Endothelial cell of umbilical vein (primary cell): ENCODE results near the gene FNDC8. TPM values are rescaled to one million over a fixed set of nuclear protein-coding genes. Genes with fewer than 3 reads are reported as not detected.

Source experiments
- BruUV-seq: library from RNA; stranded (reverse); fragments of 400-500 nt; replicated peaks from 2 replicates; lab custom pipeline; 2021; lab: Mats Ljungman, UMichigan
- CTCF ChIA-PET: fragments of 300-600, 350-600 bp; sonication (Branson Sonifier 250); formaldehyde crosslinking; loops from one replicate; lab custom pipeline; 2021; ENCODE audit warnings: antibody characterized with exemption, inconsistent platforms; lab: Charles Lee
- POLR2A ChIA-PET: fragments of 300-600, 350-600 bp; sonication (Branson Sonifier 250); formaldehyde crosslinking; loops from one replicate; lab custom pipeline; 2021; ENCODE audit warnings: antibody characterized with exemption, inconsistent platforms; lab: Charles Lee
- DNase-seq: peaks from one replicate; pipeline ENCODE4 v3.0.0-alpha.2; 2011; ENCODE audit warnings: low read depth, low spot score
- FAIRE-seq: peaks from 2 replicates; lab custom pipeline; 2011; peaks lifted over from hg19 to GRCh38; lab: Jason Lieb, UNC
- H2AFZ ChIP-seq: 2 replicates; pipeline ENCODE4 v1.6.0; 2012; ENCODE audit warnings: low read depth, low read length, control low read depth, inconsistent platforms
- H3K27ac ChIP-seq: 2 replicates; pipeline ENCODE4 v1.5.1; 2011; ENCODE audit warnings: low read depth, mild to moderate bottlenecking, control low read depth, low read length, moderate library complexity; ENCODE audit not compliant: insufficient read depth
- H3K27me3 ChIP-seq, 2 experiments: 2 replicates each; pipeline versions ENCODE4 v1.6.0 to v1.6.1; 2011; ENCODE audit warnings: low read length in 2 of 2, mixed read lengths in 1 of 2; ENCODE audit not compliant: control insufficient read depth in 2 of 2, insufficient read depth in 2 of 2
- H3K36me3 ChIP-seq, 2 experiments: 2 replicates in 1 of 2; 3 replicates in 1 of 2; pipeline ENCODE4 v1.5.1; 2011; ENCODE audit warnings: low read length in 2 of 2, mild to moderate bottlenecking in 1 of 2, moderate library complexity in 1 of 2; ENCODE audit not compliant: control insufficient read depth in 2 of 2, insufficient read depth in 2 of 2; ENCODE audit errors: extremely low read depth in 1 of 2
- H3K4me1 ChIP-seq: 3 replicates; pipeline ENCODE4 v1.5.1; 2011; ENCODE audit warnings: mild to moderate bottlenecking, low read length; ENCODE audit not compliant: control insufficient read depth, insufficient read depth; ENCODE audit errors: extremely low read depth
- H3K4me2 ChIP-seq: 2 replicates; pipeline ENCODE4 v1.6.1; 2011; ENCODE audit warnings: low read length, control low read depth, mixed read lengths; ENCODE audit not compliant: insufficient read depth
- H3K4me3 ChIP-seq, 3 experiments: fragments of 200-600 bp in 1 of 3; sonication (generic), shearing (Covaris generic) in 1 of 3; replicated peaks in 1 of 3; 2 replicates each; pipeline ENCODE4 v1.5.1; 2011 to 2016; ENCODE audit warnings: control low read depth in 3 of 3, low read length in 3 of 3, mild to moderate bottlenecking in 2 of 3, inconsistent platforms in 1 of 3, low read depth in 1 of 3, moderate library complexity in 1 of 3; ENCODE audit not compliant: insufficient read depth in 1 of 3
- H3K79me2 ChIP-seq: 2 replicates; pipeline ENCODE4 v1.6.0; 2012; ENCODE audit warnings: low read length, inconsistent platforms; ENCODE audit not compliant: control insufficient read depth, insufficient read depth
- H3K9ac ChIP-seq: replicated peaks from 2 replicates; pipeline ENCODE3; 2011; ENCODE audit warnings: low read length, control low read depth; ENCODE audit not compliant: insufficient read depth; ENCODE audit errors: extremely low read depth
- H3K9me1 ChIP-seq: replicated peaks from 3 replicates; pipeline ENCODE4 v1.6.0; 2011; ENCODE audit warnings: mild to moderate bottlenecking, low read length; ENCODE audit not compliant: control insufficient read depth, insufficient read depth; ENCODE audit errors: extremely low read depth
- H3K9me3 ChIP-seq: replicated peaks from 2 replicates; pipeline ENCODE4 v1.5.1; 2012; ENCODE audit warnings: low read length, inconsistent platforms; ENCODE audit not compliant: control insufficient read depth, insufficient read depth
- H4K20me1 ChIP-seq: replicated peaks from 2 replicates; pipeline ENCODE3; 2011; ENCODE audit warnings: mild to moderate bottlenecking, low read length; ENCODE audit not compliant: control insufficient read depth, insufficient read depth; ENCODE audit errors: extremely low read depth
- CTCF ChIP-seq, 2 donors: IDR thresholded peaks; 1 replicate in 1 of 2; 2 replicates in 1 of 2; pipeline ENCODE4 v1.5.1; 2011; ENCODE audit warnings: low read length in 2 of 2, mild to moderate bottlenecking in 2 of 2, moderate library complexity in 2 of 2, control low read depth in 1 of 2, inconsistent platforms in 1 of 2, low read depth in 1 of 2; ENCODE audit not compliant: insufficient read depth in 1 of 2; ENCODE audit errors: extremely low read depth in 1 of 2
- EZH2 ChIP-seq: IDR thresholded peaks from 2 replicates; pipeline ENCODE4 v1.6.1; 2012; ENCODE audit warnings: borderline replicate concordance, low read depth, mild to moderate bottlenecking, moderate library complexity, low read length, inconsistent platforms; ENCODE audit not compliant: severe bottlenecking
- FOS ChIP-seq: IDR thresholded peaks from 2 replicates; pipeline ENCODE4 v1.6.1; 2011; ENCODE audit warnings: mild to moderate bottlenecking, low read length, moderate library complexity, borderline replicate concordance; ENCODE audit not compliant: insufficient read depth
- GATA2 ChIP-seq: IDR thresholded peaks from 2 replicates; pipeline ENCODE4 v1.7.0; 2011; ENCODE audit warnings: low read depth, mild to moderate bottlenecking, moderate library complexity, mixed read lengths, low read length; ENCODE audit not compliant: insufficient read length, insufficient read depth
- JUN ChIP-seq: IDR thresholded peaks from 2 replicates; pipeline ENCODE4 v1.6.1; 2011; ENCODE audit warnings: borderline replicate concordance, low read depth; ENCODE audit not compliant: insufficient read length, insufficient read depth
- MYC ChIP-seq: IDR thresholded peaks from one replicate; pipeline ENCODE4 v1.6.1; 2011; ENCODE audit warnings: mild to moderate bottlenecking, low read depth, low read length
- POLR2A ChIP-seq: IDR thresholded peaks from 2 replicates; pipeline ENCODE4 v1.6.1; 2012; ENCODE audit warnings: low read depth, mild to moderate bottlenecking, control low read depth, low read length
- POLR2AphosphoS5 ChIP-seq: IDR thresholded peaks from 2 replicates; pipeline ENCODE4 v1.6.1; 2012; ENCODE audit warnings: low read depth, mild to moderate bottlenecking, control low read depth, low read length, moderate library complexity; ENCODE audit not compliant: insufficient read depth
- dilution Hi-C: fragments of 300-500 bp; cut with MboI; formaldehyde crosslinking; loops from one replicate; pipeline ENCODE4 v1.15.0; 2019; ENCODE audit warnings: low sequenced_read_pairs; ENCODE audit not compliant: extremely low pct_ligation_motif_present
- intact Hi-C: fragments of 100-400 bp; cut with micrococcal nuclease; formaldehyde crosslinking; loops from one replicate; pipeline ENCODE4 v1.10.0; 2022
- polyA plus RNA-seq, 4 experiments: library from polyadenylated mRNA; depleted of rRNA in 3 of 4; stranded (reverse) in 3 of 4; unstranded in 1 of 4; fragments of >200 nt; gene quantifications; 2 replicates each; pipeline versions ENCODE4 v1.2.1 to v1.2.3, GENCODE V29; 2011 to 2012; ENCODE audit warnings: missing spikeins in 1 of 4
- total RNA-seq: library from RNA; stranded (reverse); gene quantifications from 2 replicates; pipeline ENCODE4 v1.2.3, GENCODE V29; 2021
- TF ChIP-seq, protein P1 (sequence below): IDR thresholded peaks from 2 replicates; pipeline ENCODE4 v1.6.1; 2011; ENCODE audit not compliant: insufficient read depth, insufficient read length

The FNDC8 gene
- total and polyA plus RNA-seq, 2 donors (not counting 3 experiments of a cell fraction or from before 2014, with no cell fraction given): not detected

DNA sequence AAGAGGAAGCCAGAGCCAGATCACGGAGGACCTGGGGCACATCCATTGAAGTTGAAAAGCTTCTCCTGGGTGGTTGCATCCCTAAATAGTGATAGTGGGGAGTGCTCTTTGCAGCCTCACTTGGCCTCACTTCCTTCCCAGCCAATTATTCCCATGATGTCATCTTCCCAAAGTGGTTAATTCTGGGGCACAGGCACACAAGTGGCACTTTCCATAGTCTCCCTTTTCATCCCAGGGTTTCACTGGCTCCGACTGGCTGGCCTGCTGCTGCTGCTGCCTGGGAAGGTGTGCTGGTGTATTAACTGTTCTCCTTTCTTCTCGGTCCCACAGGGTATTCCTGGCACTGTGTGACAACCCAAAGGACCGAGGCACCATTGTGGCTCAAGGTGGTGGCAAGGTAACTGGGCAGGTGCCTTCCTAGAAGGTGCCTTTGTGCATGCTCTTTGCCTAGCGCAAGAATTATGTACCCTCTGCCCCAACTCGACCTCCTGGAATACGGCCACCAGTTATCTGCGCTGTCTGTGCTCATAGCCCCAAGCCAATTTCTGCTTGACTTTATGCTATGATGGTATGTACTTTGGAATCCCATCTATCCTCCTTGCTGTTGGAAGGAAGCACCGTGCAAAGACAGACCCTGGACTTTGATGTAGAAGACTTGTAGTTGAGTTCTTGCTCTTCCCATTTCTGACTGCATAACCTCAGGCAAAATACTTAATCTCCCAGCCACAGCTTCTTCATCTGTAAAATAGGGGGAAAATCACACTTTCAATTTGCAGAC is 54.4 kb downstream of the FNDC8 start:
- Histone ChIP-seq H3K9ac (no peak overlapping the region), H2AFZ (no peak overlapping the region), H3K4me1 (no peaks in the 10 kb centered on the region), H3K36me3 (no peaks in the 10 kb centered on the region), H3K9me1 (no peaks in the 10 kb centered on the region), H3K79me2 (no peaks in the 10 kb centered on the region), H3K4me3 (no peak overlapping the region), H3K27ac (no peak overlapping the region), H3K27me3 (peaks cover 0 to 3% of the 10 kb centered on the region in 2 experiments), H4K20me1 (no peaks in the 10 kb centered on the region), H3K4me2 (no peak overlapping the region), H3K9me3 (no peaks in the 10 kb centered on the region)
- DNase-seq (no peak), FAIRE-seq (no peak)
- dilution Hi-C loops: no loop called here
- ChIA-PET CTCF (interaction anchor here (1.3 kb wide), 1 partner anchor 571 kb away, joined by 3 read pairs; no protein-coding TSS in a partner anchor), POLR2A (no interaction called here)
- intact Hi-C loops: loop anchor here (10.0 kb wide), 1 partner anchor 259 kb away; the partner anchor contains the start of gene SLFN12
- no TSS peak for BruUV-seq
- no peak for TF ChIP-seq FOS
- no peak for TF ChIP-seq JUN
- TF ChIP-seq EZH2: no peak
- no peak for TF ChIP-seq GATA2
- no peak for TF ChIP-seq POLR2A
- TF ChIP-seq, protein P1, sequence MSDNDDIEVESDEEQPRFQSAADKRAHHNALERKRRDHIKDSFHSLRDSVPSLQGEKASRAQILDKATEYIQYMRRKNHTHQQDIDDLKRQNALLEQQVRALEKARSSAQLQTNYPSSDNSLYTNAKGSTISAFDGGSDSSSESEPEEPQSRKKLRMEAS: no peak
- no peak for TF ChIP-seq MYC
- TF ChIP-seq POLR2AphosphoS5: no peak
- no peak for TF ChIP-seq CTCF (IDR thresholded peaks at IDR 0.05; ENCODE audit: extremely low read depth in 1 of 2, insufficient read depth in 1 of 2, low read depth in 1 of 2, low read length in 2 of 2)
